HG03139 (cell line): ENCODE measurements around the gene EFEMP1.
"Not testable (repeated sequence)": the region's sequence is repeated elsewhere in the genome, so short reads cannot be mapped to it uniquely, and the experiment has no call there.

Experiments
- ATAC-seq: cut with Tn5 transposase; IDR thresholded peaks from one replicate; pipeline ENCODE4 v1.9.1; 2021; ENCODE audit not compliant: unreplicated experiment

The EFEMP1 gene

GRCh38 chr2:55838117-55838516 lies 85.5 kb downstream of the EFEMP1 start:
- ATAC-seq = not testable (repeated sequence)

- ATAC-seq = no peak
Observed at GRCh38 chr2:55837073-55837472, 86.5 kb downstream of the EFEMP1 start.

GRCh38 chr2:55831671-55832410 lies 91.7 kb downstream of the EFEMP1 start:
- ATAC-seq = not testable (repeated sequence)

- no peak for ATAC-seq
Observed at GRCh38 chr2:55827855-55828254, 95.7 kb downstream of the EFEMP1 start.

GRCh38 chr2:55827428-55827827 lies 96.2 kb downstream of the EFEMP1 start:
- not testable (repeated sequence) for ATAC-seq

- no peak for ATAC-seq
Observed at GRCh38 chr2:55826246-55826645, 97.3 kb downstream of the EFEMP1 start.

GRCh38 chr2:55824551-55825096 lies 99.0 kb downstream of the EFEMP1 start:
- ATAC-seq = no peak
